Muscle layer of colon (tissue), 2 donors: ENCODE measurements around the gene S100B.

ENCODE experiments used
- H3K27ac ChIP-seq: one replicate; pipeline ENCODE4 v1.7.0; 2013; ENCODE audit warnings: low read depth, mild to moderate bottlenecking, low read length, moderate library complexity
- H3K27me3 ChIP-seq, 2 donors: one replicate each; pipeline ENCODE4 v1.7.0; 2013; ENCODE audit warnings: low read length in 2 of 2, mild to moderate bottlenecking in 2 of 2; ENCODE audit not compliant: insufficient read depth in 2 of 2, control insufficient read depth in 1 of 2
- H3K36me3 ChIP-seq: one replicate; pipeline ENCODE4 v1.7.0; 2013; ENCODE audit warnings: mild to moderate bottlenecking, low read length; ENCODE audit not compliant: insufficient read depth
- H3K4me1 ChIP-seq: one replicate; pipeline ENCODE4 v1.7.0; 2013; ENCODE audit warnings: mild to moderate bottlenecking, low read length; ENCODE audit not compliant: insufficient read depth
- H3K4me3 ChIP-seq, 2 donors: one replicate each; pipeline ENCODE4 v1.7.0; 2013; ENCODE audit warnings: low read length in 2 of 2, low read depth in 1 of 2, mild to moderate bottlenecking in 1 of 2, moderate library complexity in 1 of 2
- H3K9ac ChIP-seq: one replicate; pipeline ENCODE4 v1.7.0; 2013; ENCODE audit warnings: low read length
- H3K9me3 ChIP-seq: one replicate; pipeline ENCODE4 v1.7.0; 2013; ENCODE audit warnings: mild to moderate bottlenecking, low read length
- donor health status: abdominal sarcoma.
- donor health status: Adenocarcinoma of cecum.

The S100B gene

DNA sequence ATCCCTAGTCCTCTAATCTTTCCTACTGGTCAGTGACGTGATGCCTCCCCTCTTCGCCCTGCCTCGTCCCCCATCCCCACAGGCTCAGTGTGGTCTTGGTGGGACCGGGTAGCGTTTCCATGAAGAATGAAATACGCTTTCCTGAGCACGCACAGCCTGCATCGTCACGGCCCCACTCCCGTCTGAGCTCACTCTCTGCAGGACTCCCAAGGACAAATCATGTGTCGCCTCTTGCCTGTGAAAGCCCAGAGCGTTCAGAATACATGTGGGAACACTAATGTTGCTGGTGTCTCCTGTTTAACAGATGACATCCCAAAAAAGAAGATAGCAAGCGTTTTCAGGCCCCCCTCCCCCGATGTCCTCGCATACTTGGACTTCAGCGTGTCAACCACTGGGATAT is 49.2 kb downstream of the S100B start:
- H3K9me3 ChIP-seq, result no peaks in the 10 kb centered on the region
- no peaks in the 10 kb centered on the region for H3K27me3 ChIP-seq
- no peak overlapping the region for H3K27ac ChIP-seq
- H3K9ac ChIP-seq, result no peak overlapping the region
- H3K36me3 ChIP-seq, result peaks cover 79% of the 10 kb centered on the region
- H3K4me3 ChIP-seq, result no peak overlapping the region
- H3K4me1 ChIP-seq, result no peaks in the 10 kb centered on the region

DNA sequence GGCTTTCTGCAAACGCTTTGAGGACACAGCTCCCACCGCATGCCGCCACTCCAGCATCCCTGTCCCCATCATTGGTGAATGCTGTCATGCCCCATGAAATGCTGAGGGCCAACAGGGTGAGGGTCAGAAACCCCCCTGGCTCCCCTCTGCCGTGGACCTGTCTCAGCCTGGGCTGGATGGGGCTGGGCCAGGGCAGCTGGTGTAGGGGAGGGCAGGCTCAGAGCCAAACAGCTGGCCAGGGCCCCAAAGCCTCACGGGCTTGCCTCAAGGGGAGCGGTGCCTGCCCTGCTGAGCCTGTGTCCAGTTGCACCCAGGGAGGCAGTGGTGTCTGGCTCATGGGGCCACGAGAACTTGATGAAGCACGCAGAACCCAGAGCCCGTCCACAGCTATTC is 49.7 kb downstream of the S100B start:
- Histone ChIP-seq H3K9me3 (no peaks in the 10 kb centered on the region), H3K4me1 (no peaks in the 10 kb centered on the region), H3K9ac (no peak overlapping the region), H3K4me3 (no peak overlapping the region), H3K27me3 (no peaks in the 10 kb centered on the region), H3K36me3 (peaks cover 79% of the 10 kb centered on the region), H3K27ac (no peak overlapping the region)

DNA sequence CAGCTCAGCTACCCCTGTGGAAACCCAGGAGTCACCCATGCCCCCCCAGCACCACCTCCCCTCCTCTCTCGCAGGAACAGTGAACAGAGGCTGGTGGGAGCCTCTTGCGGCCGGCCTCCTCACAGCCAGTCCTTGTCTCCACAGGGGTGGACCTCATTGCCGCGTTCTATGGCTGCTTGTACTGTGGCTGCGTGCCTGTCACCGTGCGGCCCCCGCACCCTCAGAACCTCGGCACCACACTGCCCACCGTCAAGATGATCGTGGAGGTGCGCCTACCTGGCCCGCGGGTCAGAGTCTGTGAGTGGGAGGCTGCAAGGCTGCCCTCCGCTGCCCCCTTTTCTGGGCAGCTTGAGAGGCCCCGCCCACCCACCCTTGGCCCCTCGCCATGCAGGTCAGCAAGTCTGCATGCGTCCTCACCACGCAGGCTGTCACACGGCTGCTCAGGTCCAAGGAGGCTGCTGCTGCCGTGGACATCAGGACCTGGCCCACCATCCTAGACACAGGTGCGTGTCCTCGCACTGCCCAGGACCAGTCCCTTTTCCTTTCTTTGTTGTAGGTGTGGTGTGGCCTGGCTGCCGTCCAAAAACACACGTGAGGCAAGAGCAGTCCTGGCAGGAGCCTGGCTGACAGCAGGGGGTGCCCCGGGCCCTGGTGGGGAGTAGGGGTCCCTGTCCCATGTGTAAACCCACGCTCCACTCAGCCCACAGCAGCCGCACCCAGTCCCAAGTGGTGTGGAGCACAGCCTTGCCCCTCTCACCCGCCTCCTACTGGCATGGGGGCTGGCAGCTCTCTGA is 50.3 kb downstream of the S100B start:
- Histone ChIP-seq H3K27me3 (no peaks in the 10 kb centered on the region), H3K27ac (no peak overlapping the region), H3K9ac (no peak overlapping the region), H3K36me3 (peaks cover 78% of the 10 kb centered on the region), H3K9me3 (no peaks in the 10 kb centered on the region), H3K4me1 (no peaks in the 10 kb centered on the region), H3K4me3 (no peak overlapping the region)

DNA sequence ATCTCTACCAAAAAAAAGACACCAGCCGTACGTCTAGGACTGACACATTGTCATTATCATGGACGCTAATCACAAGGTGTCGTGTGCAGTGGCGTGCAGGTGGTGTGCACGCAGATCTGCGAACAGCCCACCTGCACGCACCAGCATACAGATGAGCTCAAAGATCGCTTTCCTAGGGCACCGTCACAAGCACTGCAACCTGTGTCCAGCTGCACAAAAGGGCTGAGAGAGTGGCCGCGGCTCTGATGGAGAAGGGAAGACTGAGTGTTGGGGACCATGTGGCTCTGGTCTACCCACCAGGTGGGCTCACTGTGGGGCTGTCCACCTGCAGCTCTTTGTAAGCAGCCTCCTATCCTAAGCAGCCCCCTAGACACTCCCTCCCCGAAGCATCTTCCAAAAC is 50.9 kb downstream of the S100B start:
- peaks cover 72% of the 10 kb centered on the region for H3K36me3 ChIP-seq
- no peak overlapping the region for H3K4me3 ChIP-seq
- no peak overlapping the region for H3K9ac ChIP-seq
- H3K27ac ChIP-seq, result no peak overlapping the region
- no peaks in the 10 kb centered on the region for H3K9me3 ChIP-seq
- no peaks in the 10 kb centered on the region for H3K27me3 ChIP-seq
- H3K4me1 ChIP-seq, result no peaks in the 10 kb centered on the region

DNA sequence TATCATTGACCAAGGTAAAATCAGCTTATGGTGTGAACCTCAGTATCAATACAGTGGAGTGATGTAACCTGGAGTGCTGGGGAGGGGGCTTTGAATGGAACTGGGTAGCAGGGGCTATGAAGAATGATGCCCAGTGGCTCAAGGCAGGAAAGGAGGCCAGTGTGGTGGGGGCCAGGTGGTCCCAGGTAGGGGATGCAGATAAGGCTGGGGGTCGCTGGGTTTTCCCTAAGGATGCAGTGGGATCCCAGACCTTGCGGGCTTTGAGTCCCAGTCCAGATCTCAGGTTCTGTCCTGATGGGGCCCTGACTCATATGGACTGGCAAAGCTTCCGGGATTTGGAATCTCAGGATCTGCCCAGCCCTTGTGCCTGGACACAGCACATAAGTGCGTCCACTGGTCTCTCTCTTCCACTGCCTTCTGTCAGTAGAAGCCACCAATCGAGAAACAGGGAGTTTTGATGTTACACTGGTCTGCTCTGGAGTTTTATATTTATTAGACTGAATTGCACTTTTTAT is 52.0 kb downstream of the S100B start:
- Histone ChIP-seq H3K9me3 (no peaks in the 10 kb centered on the region), H3K4me1 (no peaks in the 10 kb centered on the region), H3K27ac (no peak overlapping the region), H3K9ac (no peak overlapping the region), H3K36me3 (peaks cover 78% of the 10 kb centered on the region), H3K27me3 (no peaks in the 10 kb centered on the region), H3K4me3 (no peak overlapping the region)

DNA sequence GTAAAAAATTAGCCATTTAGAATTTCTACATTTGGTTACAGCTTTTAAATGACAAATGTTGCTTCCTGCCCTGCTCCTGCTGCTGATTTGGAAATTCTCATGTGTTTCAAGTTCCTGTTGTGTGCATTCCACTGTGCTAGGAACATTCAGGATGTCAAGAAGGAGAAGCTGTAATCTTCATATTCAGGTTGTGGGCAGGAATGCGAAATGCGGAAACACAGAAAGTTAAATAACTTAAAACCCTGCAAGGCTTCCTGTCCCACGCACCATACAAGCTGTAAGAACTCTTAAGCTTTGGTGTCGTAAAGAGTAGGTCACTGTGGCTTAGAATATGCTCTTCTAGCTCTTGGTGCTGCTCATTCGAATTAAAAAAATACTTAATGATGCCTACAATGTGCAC is 52.6 kb downstream of the S100B start:
- H3K9ac ChIP-seq, result no peak overlapping the region
- H3K4me3 ChIP-seq, result no peak overlapping the region
- H3K4me1 ChIP-seq, result no peaks in the 10 kb centered on the region
- H3K36me3 ChIP-seq, result peaks cover 73% of the 10 kb centered on the region
- no peaks in the 10 kb centered on the region for H3K27me3 ChIP-seq
- no peak overlapping the region for H3K27ac ChIP-seq
- no peaks in the 10 kb centered on the region for H3K9me3 ChIP-seq

DNA sequence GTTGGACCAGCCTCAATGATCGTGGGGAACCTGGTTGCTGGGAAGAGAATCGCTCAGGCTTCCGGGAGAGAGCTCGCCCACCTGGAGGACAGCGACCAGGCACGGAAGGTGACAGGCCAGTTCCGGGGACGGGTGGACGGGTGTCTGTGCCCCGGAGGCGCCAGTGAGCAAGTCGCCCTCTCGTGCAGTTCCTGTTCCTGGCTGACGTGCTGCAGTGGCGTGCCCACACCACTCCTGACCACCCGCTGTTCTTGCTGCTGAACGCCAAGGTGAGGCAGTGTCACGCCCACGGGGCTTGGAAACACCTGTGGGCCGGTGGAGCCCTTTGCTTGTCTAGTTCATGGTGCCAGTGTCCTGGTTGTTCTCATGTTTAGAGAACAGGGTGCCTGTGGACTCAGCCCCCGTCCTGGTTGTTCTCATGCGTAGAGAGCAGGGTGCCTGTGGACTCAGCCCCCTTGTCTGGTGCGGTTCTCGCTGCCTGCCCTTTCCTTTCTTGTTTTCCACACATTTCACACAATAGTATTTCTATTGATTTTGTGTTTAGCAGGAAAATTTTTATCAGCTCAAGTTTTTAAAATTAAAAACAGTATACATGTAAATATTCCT is 53.1 kb downstream of the S100B start:
- Histone ChIP-seq H3K27ac (no peak overlapping the region), H3K9me3 (no peaks in the 10 kb centered on the region), H3K27me3 (no peaks in the 10 kb centered on the region), H3K36me3 (peaks cover 67% of the 10 kb centered on the region), H3K4me1 (no peaks in the 10 kb centered on the region), H3K4me3 (no peak overlapping the region), H3K9ac (no peak overlapping the region)

DNA sequence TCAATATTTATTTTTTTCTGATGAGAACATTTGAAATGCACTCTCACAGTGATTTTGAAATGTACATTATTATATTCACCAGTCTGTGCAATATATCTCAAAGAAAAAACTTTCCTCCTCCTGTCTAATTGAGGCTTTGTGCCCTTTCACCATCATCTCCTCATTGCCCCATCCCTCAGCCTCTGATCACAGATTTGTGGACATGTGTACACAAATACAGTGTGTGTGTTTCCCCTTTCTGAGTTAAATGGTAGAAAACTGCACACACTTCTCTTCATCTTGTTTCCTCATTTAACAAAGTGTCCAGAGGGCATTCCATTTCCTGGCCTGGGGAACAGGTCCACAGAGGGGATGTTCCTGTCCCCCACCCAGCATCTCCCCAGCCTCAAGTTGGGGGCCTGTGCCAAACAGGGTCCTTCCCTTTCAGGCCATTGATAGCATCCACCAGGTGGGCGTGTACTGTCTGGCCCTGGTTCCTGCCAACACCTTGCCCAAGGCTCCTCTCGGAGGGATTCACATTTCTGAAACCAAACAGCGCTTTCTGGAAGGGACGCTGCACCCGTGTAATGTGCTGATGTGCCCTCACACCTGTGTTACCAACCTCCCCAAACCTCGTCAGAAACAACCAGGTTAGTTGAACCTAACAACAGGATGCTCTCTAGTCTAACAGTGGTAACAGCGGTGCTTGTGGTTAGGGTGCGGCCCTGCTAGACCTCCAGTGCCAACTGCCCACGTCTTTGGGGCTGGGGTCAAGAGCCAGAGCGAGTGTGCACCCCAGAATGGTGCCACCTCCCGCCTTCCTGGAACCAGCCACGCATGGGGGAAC is 54.6 kb downstream of the S100B start:
- no peaks in the 10 kb centered on the region for H3K4me1 ChIP-seq
- no peaks in the 10 kb centered on the region for H3K9me3 ChIP-seq
- H3K9ac ChIP-seq, result no peak overlapping the region
- peaks cover 64% of the 10 kb centered on the region for H3K36me3 ChIP-seq
- no peaks in the 10 kb centered on the region for H3K27me3 ChIP-seq
- no peak overlapping the region for H3K4me3 ChIP-seq
- no peak overlapping the region for H3K27ac ChIP-seq

DNA sequence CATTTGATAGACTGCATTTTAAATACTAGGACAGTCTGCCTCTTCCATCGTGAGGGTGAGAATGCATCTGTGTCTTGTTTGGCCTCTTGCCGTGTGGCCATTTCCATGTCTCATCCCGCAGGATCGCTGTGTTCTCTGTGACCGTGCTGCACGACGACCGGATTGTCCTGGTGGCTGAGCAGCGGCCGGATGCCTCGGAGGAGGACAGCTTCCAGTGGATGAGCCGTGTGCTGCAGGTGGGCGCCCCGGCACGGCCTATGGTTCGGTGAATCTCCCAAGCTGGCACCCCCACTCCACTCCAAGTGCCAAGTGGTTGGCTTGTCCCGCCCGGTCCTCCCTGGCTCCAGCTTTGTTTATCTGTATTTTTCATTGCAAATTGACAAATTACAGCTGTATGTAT is 55.2 kb downstream of the S100B start:
- Histone ChIP-seq H3K9ac (no peak overlapping the region), H3K9me3 (no peaks in the 10 kb centered on the region), H3K27ac (no peak overlapping the region), H3K27me3 (no peaks in the 10 kb centered on the region), H3K4me3 (no peak overlapping the region), H3K36me3 (peaks cover 58% of the 10 kb centered on the region), H3K4me1 (no peaks in the 10 kb centered on the region)
